Anterior cingulate cortex (tissue), 58 donors: ENCODE results near the gene PSORS1C2.
"Not testable (repeated sequence)": the region's sequence is repeated elsewhere in the genome, so short reads cannot be mapped to it uniquely, and the experiment has no call there.

Experiments used
- DNase-seq, 58 donors: peaks; one replicate each; lab custom pipeline; 2025; lab: John Stamatoyannopoulos, UW

Gene PSORS1C2

DNA sequence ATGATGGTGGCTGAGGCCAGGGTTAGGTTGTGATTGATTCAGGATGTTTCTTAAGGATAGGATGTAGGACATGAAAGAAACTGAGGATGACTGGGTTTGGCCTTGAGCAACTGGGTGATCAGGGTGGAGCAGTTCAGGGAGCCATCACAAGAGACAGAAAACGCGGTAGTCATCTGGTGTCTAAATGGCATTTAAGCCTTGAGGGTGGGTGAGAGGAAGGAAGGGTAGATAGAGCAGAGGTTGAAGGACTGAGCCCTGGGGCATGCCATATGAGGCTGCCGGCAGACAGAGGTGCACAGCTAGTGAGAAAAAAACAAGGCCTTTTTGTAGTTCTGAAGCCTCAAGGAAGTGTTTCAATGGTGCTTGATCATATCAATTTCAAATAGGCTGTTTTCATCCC, 29.7 kb upstream of the PSORS1C2 start:
- DNase-seq = no peak

- DNase-seq = no peak
These were observed 27.1 kb upstream of the PSORS1C2 start for GRCh38 chr6:31165986-31166385.

GRCh38 chr6:31165064-31165832, 26.4 kb upstream of the PSORS1C2 start:
- peak in 1 of 58 donors; percentile 2 for DNase-seq

- not testable (repeated sequence) for DNase-seq
These were observed 25.7 kb upstream of the PSORS1C2 start for GRCh38 chr6:31164475-31165063.

DNA sequence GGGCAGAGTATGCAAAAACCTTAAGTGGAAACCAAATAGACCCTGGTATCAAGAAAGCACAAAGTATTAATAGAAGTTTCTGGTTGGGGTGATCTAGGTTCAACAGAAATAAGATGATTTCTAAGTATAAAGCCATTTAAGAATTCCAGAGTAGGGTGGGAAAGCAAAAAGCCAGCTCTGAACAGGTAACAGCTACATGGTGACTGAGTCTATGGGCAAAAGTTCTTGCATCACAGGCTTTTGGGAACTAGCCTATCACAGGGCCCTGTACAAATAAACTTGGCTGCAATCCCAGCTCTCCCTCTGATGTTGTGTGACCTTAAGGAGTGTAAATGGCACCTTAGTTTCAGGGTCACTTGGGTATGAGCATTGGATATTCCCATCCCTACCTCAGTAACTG, 25.1 kb upstream of the PSORS1C2 start:
- DNase-seq = no peak

DNA sequence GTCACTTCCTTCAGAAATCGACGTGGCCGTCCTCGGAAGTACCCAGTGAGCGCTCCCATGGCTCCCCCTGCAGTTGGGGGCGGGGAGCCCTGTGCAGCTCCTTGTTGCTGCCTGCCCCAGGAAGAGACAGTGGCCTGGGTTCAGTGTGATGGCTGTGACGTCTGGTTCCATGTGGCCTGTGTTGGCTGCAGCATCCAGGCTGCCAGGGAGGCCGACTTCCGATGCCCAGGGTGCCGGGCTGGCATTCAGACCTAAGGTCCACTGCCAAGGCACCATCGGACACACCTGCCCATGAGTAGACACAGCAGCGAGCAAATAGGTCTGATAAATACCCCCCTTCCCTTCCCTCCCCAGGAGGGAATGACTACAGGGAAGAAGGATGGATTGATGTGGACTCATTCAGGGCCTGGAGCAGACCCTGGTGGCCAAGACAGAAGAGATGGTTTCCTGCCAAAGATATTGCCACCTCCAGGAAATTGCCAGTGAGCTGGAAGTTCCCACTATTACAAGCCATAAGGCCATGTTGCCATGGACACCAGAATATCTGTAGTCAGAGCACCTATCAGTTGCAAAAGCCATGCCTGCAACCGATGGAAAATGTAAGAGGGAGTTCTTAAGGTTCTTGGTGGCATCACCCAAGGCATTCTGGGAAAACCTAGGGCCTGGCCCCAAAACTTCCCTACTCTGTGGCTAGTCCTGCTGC, 23.7 kb upstream of the PSORS1C2 start:
- peak in 4 of 58 donors; percentile 1 to 19 (median 12) for DNase-seq

DNA sequence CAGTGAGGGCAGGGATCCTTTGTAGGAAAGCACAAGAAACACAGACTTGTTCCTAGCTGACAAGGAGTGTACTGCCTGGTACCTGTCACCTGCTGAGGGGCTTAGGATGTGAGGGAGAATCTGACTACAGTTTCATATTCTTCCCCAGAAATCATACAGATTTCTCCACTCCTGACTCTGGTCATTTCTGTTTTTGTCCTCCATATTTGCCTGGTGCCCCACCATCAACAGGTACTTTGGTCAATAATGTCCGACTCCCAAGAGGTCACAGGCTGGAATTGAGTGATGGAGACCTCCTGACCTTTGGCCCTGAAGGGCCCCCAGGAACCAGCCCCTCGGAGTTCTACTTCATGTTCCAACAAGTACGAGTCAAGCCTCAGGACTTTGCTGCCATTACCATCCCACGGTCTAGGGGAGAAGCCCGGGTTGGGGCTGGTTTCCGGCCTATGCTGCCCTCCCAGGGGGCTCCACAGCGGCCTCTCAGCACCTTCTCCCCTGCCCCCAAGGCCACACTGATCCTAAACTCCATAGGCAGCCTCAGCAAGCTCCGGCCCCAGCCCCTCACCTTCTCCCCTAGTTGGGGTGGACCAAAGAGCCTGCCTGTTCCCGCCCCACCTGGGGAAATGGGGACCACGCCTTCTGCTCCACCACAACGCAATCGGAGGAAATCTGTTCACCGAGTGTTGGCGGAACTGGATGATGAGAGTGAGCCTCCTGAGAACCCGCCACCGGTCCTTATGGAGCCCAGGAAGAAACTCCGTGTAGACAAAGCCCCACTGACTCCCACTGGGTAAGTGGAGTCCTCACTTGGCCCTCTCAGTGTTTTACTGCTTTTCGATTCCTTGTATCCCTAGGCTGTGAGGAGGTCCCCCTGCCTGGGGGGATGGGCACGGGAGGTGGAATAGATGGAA, 22.6 kb upstream of the PSORS1C2 start:
- no peak for DNase-seq

GRCh38 chr6:31158863-31159855, 20.3 kb upstream of the PSORS1C2 start:
- DNase-seq = no peak

DNA sequence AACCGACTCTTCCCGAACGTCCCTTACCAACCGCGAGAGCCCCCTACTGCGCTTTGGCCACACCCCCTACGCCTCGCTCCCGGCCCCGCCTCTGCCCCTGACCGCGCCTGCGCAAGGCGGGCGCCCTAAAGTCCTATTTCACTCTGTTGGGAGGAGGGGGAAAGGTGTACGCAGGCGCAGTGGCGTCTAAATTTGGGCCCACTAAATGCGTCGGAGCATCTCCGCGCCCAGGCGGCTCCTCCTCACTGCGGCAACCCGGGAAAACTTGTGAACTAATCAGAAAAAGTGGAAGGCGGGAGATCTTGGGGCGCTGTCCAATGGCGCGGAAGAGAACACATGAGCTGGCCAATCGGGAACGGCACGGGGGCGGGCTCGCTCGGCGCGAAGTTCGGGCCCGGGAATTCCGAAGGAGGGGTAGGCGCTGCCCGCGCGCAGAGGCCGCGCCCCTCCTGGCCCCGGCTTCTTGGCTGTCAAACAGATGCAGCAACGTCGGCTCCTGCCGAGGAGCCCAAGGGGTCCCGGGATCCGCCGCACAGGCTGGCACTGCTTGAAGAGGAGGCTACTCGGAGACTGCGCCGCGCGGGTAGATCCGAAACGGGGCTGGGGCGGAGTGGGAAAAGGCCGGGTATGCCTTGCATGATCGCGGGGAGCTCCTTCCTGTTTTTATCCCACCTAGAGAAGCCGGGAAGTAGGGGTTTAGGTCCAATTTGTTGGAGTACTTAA, 19.4 kb upstream of the PSORS1C2 start, which contains the start of gene TCF19:
Gene TCF19, plus strand, starts transcription at position 450 of the 723 bp plus-strand sequence. CDS start 881 bp downstream, outside the sequence.
- DNase-seq = peak; percentile 88 to 98 (median 96)

DNA sequence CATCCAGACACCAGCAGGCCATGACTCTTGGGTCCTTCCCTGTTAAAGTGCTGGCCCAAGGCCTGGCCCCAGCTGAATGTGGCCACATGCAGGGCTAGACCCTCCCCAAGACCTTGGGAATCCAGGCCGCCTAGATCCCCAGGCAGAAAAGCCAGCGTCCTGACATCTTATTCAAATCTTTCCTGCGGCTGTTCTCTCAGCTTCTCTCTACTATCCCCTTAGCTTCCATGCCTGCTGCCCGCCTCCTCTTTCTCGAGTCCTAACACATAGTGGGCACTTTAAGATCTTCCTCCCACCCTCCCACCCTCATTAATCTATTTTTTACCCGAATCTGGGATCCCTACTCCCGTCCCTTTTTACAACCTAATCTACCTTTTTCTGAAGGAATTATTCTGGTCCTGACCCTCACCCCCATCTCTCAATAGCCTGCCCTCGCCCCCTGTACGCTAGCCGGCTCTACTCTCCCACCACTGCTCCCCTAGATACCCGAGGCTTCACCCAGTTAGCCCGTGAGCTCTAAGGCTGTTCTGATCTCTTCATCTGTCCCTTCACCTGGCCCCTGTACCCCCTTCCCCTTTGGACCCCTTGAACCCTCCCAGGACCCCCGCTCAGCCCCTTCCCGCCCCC, 18.8 kb upstream of the PSORS1C2 start, which contains the start of gene CCHCR1:
Gene CCHCR1, minus strand, starts transcription at position 290 of the 627 bp plus-strand sequence. Its CDS starts 202 bp downstream, at position 88.
- peak in 2 of 58 donors; percentile 6 to 22 for DNase-seq

DNA sequence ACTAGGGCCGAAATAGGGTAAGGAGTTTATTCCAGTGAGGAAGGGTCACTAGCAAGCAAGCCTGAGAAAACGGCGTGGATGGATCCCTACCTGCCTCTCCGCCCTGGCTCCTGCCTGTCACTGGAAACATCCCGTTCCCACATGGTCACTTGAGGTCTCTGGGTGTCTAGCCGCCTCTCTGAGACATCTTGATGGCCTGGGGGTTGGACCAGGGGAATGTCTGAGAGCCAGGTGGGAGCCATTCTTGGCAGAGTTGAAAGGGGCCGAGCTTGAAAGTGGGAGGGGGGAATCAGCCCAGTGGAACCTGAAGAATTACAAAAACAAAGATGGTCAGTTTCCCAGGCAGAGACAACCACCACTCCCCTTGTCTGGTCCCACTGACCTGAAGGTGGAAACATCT, 17.8 kb upstream of the PSORS1C2 start:
- no peak for DNase-seq

DNA sequence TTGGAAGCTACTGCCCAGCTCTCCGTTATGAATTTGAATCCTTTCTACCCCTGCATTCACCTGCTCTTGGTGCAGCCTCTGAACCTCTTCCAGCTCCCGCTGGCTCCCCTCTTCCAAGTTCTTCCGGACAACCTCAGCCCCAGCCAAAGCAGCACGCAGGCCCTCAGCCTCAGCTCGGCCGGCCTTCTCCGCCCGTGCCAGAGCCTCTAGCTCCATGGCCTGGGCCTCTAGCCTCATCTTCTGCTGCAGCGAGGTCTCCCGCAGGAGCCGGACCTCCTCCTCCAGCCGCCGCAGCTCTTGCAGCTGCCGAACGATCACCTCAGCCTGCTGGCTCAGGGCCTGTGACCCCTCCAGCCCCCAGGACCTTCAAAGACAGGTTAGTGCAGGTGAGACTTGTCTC, 15.6 kb upstream of the PSORS1C2 start:
- no peak for DNase-seq

GRCh38 chr6:31152781-31153180, 13.9 kb upstream of the PSORS1C2 start:
- no peak for DNase-seq

DNA sequence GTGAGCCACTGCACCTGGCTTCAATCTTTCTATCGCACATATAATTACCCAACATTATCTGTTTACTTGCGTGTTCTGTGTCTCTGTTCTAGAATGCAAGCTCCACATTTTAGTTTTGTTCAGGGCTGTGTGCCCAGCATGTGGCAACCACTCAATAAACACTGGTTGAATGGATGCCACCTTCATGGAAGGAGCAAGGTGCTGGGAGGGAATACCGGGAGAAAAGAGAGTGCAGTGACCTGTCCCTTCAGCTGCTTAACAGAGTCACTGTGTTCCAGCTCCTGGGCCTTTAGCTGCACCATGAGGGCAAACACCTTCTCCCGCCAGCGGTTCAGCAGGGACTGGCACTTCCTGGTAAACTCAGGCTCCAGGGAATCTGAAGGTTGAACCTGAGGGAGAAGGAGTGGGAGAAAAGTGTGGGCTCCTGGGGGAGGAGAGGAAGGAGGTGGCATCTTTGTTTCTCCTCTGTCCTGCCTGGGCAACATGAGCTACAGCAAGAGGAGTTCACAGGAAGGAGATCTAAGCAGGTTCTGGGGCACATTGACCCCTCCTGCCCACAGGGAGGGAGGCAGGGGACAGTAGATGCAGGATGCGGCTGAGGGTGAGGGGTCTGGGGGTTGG, 11.1 kb upstream of the PSORS1C2 start:
- no peak for DNase-seq

DNA sequence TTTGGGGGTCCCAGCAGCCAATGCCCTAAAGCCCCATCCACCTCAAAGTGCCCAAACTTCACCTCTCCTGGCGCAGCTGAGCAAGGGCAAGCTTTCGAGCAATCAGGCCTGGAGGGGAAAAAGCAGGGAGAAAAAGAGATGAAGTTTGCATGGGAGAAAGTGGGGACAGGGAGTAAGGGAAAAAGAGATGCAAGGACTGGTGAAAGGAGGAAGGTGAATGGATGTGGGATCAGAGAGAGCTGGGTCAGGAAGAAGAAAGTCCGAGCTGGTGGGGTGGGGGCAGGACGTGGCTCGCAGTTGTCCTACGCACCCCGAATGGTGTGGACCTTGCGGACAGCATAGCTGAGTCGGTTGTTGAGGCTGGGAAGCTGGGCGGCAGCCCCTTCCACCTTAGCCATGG, 6.5 kb upstream of the PSORS1C2 start:
- DNase-seq = no peak

GRCh38 chr6:31144970-31145340, 6.1 kb upstream of the PSORS1C2 start:
- no peak for DNase-seq

- DNase-seq = no peak
These were observed 5.6 kb upstream of the PSORS1C2 start for GRCh38 chr6:31144296-31144969.
